Body of pancreas (tissue), 4 donors: ENCODE data around the gene KIAA0825.

ENCODE experiments used
- POLR2A ChIP-seq, 3 donors: fragments of 450-650 bp; IDR thresholded peaks; one replicate each; pipeline ENCODE4 v1.6.1; 2016; ENCODE audit warnings: antibody characterized with exemption in 3 of 3, mild to moderate bottlenecking in 2 of 3
- TF ChIP-seq, protein P1 (sequence below), 7 experiments: fragments of 450-650 bp in 4 of 7; fragments of 200-600 bp in 3 of 7; sonication (generic) in 3 of 7; IDR thresholded peaks; one replicate each; pipeline ENCODE4 v1.5.1; 2016 to 2019; ENCODE audit warnings: antibody characterized with exemption in 7 of 7

GRCh38 chr5:94422812-94423211, 195.6 kb downstream of the KIAA0825 start:
- TF ChIP-seq POLR2A (IDR thresholded peaks at IDR 0.05) = no peak
- TF ChIP-seq, protein P1, sequence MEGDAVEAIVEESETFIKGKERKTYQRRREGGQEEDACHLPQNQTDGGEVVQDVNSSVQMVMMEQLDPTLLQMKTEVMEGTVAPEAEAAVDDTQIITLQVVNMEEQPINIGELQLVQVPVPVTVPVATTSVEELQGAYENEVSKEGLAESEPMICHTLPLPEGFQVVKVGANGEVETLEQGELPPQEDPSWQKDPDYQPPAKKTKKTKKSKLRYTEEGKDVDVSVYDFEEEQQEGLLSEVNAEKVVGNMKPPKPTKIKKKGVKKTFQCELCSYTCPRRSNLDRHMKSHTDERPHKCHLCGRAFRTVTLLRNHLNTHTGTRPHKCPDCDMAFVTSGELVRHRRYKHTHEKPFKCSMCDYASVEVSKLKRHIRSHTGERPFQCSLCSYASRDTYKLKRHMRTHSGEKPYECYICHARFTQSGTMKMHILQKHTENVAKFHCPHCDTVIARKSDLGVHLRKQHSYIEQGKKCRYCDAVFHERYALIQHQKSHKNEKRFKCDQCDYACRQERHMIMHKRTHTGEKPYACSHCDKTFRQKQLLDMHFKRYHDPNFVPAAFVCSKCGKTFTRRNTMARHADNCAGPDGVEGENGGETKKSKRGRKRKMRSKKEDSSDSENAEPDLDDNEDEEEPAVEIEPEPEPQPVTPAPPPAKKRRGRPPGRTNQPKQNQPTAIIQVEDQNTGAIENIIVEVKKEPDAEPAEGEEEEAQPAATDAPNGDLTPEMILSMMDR (IDR thresholded peaks at IDR 0.05) = no peak
